NCI-H446 (cell line): ENCODE measurements around the gene TMEM200B.
"Not testable (repeated sequence)": the region's sequence is repeated elsewhere in the genome, so short reads cannot be mapped to it uniquely, and the experiment has no call there.

Experiments
- DNase-seq, 2 experiments: peaks; one replicate each; lab custom pipeline; 2025; lab: John Stamatoyannopoulos, UW

The TMEM200B gene

DNA sequence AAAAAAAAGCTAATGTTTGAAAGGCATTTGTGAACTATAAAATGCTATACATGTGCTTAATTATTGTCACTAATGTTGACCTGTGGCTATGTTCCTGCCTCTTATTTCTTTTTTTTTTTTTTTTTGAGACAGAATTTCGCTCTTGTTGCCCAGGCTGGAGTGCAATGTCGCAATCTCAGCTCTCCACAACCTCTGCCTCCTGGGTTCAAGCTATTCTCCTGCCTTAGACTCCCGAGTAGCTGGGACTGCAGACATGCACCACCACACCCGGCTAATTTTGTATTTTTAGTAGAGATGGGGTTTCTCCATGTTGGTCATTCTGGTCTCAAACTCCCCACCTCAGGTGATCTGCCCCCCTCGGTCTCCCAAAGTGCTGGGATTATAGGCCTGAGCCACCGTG, 15.7 kb downstream of the TMEM200B start:
- DNase-seq: not testable (repeated sequence)

DNA sequence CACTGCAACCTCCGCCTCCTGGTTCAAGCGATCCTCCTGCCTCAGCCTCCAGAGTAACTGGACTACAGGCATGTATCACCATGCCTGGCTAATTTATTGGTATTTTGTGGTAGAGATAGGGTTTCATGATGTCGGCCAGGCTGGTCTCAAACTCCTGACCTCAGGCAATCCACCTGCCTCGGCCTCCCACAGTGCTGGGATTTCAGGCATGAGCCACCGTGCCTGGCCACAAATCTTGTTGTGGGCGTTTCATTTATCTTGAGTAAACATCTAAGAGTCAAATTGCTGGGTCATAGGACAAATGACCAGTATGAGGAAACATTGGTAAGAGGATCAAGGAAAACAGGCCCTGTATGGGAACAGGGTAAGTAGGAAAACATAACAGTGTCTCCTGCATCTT, 17.9 kb downstream of the TMEM200B start:
- DNase-seq: no peak

GRCh38 chr1:29100487-29100886, 23.2 kb downstream of the TMEM200B start:
- DNase-seq: no peak

- DNase-seq: no peak
Measured at GRCh38 chr1:29099286-29099685, 24.4 kb downstream of the TMEM200B start.

- DNase-seq: peak in 1 of 2 experiments; percentile 43
Measured at GRCh38 chr1:29096231-29096886, 27.3 kb downstream of the TMEM200B start.

DNA sequence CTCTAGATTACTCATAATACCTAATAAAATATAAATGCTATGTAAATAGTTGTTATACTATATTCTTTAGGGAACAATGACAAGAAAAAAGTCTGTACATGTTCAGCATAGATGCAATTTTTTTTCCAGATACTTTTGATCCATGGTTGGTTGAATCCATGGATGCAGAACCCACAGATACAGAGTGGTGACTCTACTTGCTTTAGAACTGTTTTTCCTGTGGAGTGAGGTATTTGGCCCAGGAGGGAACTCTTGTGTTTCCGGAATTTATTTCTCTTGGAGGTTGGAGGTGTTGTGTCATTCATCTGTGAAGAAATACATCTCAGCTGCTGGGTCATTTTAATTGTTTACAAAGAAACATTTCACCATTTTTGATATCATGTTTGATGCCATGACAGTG, 28.7 kb downstream of the TMEM200B start:
- DNase-seq: no peak

DNA sequence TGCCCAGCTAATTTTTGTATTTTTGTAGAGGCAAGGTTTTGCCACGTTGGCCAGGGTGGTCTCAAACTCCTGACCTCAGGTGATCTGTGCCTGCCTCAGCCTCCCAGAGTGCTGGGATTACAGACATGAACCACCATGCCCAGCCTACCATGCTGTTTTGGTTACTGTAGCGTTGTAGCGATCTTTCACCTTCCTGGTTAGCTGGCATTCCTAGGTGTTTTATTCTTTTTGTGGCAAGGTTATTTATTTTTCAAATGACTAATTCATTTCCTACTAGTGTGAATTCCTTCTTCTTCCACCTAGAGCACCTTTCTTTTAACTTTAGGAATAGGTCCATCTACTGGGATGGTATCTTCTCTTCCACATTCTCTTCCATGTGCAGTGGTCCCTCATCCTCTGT, 29.3 kb downstream of the TMEM200B start:
- DNase-seq: no peak

- DNase-seq: not testable (repeated sequence)
Measured at GRCh38 chr1:29092704-29093103, 31.0 kb downstream of the TMEM200B start.

DNA sequence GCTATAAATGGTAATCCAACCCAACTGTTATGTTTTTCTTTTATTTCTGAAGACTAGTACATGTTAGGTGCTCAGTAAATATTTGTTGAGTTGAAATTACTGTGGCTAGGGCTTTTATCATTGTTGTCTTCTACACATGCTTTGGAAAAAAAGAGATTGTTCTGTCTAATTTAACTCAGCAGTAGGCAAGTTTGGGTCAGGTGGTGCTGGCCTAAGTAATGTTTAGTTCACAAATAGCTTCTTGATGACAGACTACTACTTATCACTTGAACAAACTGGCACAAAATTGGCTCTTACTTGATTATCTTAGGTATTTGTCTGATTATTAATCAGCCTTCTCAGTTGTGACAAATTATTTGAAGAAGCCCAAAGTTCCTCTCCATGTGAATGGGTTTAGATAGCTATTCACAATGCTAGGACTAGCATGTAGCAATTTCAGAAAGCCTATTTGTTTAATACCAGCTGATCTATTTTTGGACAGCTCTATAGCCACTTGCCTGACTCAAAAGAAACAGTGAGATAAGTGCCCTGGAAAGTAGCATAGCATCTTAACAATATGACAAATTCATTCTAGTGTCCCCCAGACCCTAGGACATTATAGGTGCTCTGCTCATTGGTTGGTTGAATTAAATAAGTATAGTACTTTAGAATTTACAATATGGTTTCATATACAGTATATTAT, 32.6 kb downstream of the TMEM200B start:
- no peak for DNase-seq

GRCh38 chr1:29084196-29084521, 39.5 kb downstream of the TMEM200B start:
- no peak for DNase-seq

DNA sequence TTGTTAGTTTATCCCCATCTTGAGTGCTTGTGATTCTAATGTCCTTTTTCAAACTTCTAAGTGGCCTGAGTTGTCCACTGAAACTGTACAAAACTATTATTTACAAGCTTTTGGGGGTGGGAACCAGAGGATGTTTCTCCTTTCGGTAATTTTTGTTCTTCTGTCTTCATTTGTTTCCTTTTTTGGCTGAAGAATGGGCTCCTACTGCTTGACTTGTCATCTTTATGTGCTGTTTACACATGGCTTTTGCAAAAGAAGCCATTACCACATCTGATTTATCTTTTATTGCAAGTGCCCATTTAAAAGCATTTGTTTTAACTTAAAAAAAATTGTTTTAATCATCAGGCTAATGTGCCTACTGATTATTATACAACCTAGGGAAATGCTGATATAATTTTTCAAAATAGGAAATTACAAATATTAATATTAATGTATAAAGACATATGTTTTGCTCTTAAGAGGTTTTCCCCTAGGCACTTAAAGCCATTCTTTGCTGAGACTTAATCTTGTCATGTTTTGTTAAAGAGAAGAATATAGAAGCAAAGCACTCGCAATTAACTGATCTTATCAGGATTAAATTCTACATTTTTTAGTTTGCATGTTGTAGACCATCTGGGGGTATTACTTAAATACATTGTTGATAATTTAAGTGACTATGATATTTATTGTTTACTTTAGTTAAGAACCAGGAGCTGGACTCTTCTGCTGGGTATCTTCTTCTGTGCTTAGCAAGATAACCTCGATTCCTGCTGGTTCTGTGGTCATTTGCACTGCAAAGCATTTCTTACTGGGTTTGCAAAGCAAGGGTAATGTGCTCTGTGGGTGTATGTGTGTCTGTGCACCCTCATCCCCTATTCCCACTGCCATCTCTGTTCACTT, 40.1 kb downstream of the TMEM200B start:
- no peak for DNase-seq

GRCh38 chr1:29082519-29082918, 41.2 kb downstream of the TMEM200B start:
- no peak for DNase-seq

- no peak for DNase-seq
Measured at GRCh38 chr1:29081201-29081600, 42.5 kb downstream of the TMEM200B start.

GRCh38 chr1:29079916-29080629, 43.6 kb downstream of the TMEM200B start:
- not testable (repeated sequence) for DNase-seq

- DNase-seq: no peak
Measured at GRCh38 chr1:29077155-29077554, 46.5 kb downstream of the TMEM200B start.
